PFSK-1 (cell line): ENCODE data around the gene NUP98.

Experiments
- FOXP2 ChIP-seq: optimal IDR thresholded peaks from 2 replicates; pipeline ENCODE3; 2011; ENCODE audit warnings: borderline replicate concordance, control low read depth, inconsistent platforms; ENCODE audit not compliant: insufficient read depth; ENCODE audit errors: extremely low read length, extremely low read depth
- POLR2AphosphoS5 ChIP-seq: IDR thresholded peaks from 2 replicates; pipeline ENCODE4 v1.6.1; 2012; ENCODE audit warnings: low read depth, mild to moderate bottlenecking, control low read depth, low read length, moderate library complexity
- SIN3A ChIP-seq: IDR thresholded peaks from 2 replicates; pipeline ENCODE4 v1.6.1; 2012; ENCODE audit warnings: mild to moderate bottlenecking, low read length, moderate library complexity, borderline replicate concordance; ENCODE audit not compliant: insufficient read depth
- TAF1 ChIP-seq: IDR thresholded peaks from 2 replicates; pipeline ENCODE4 v1.6.1; 2012; ENCODE audit warnings: low read length, control low read depth, borderline replicate concordance; ENCODE audit not compliant: insufficient read depth
- TF ChIP-seq, protein P1 (sequence below), 2 experiments: IDR thresholded peaks; 2 replicates each; pipeline versions ENCODE4 v1.6.1 to v1.8.0; 2011 to 2012; ENCODE audit warnings: low read depth in 2 of 2, low read length in 2 of 2, control low read depth in 1 of 2, inconsistent platforms in 1 of 2, mild to moderate bottlenecking in 1 of 2, moderate library complexity in 1 of 2; ENCODE audit not compliant: insufficient read depth in 1 of 2

Gene NUP98

DNA sequence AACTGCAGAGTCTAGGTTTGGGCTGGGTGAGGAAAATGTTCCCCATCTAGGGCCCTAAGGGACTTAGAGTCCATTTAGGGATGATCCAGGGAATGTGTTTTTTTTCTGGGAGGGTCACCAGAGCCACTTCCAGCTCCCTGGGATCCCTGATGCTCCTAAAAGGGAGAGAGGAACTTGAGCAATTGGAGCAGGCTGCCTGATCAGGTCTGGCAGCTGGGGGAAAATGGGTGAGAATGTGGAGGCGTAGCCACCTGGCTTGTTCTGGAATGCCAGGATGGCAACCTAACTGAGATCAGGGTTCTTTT, 12.2 kb upstream of the NUP98 start:
- no peak for TF ChIP-seq POLR2AphosphoS5
- TF ChIP-seq FOXP2, result no peak
- no peak for TF ChIP-seq TAF1
- TF ChIP-seq SIN3A, result no peak
- TF ChIP-seq, protein P1, sequence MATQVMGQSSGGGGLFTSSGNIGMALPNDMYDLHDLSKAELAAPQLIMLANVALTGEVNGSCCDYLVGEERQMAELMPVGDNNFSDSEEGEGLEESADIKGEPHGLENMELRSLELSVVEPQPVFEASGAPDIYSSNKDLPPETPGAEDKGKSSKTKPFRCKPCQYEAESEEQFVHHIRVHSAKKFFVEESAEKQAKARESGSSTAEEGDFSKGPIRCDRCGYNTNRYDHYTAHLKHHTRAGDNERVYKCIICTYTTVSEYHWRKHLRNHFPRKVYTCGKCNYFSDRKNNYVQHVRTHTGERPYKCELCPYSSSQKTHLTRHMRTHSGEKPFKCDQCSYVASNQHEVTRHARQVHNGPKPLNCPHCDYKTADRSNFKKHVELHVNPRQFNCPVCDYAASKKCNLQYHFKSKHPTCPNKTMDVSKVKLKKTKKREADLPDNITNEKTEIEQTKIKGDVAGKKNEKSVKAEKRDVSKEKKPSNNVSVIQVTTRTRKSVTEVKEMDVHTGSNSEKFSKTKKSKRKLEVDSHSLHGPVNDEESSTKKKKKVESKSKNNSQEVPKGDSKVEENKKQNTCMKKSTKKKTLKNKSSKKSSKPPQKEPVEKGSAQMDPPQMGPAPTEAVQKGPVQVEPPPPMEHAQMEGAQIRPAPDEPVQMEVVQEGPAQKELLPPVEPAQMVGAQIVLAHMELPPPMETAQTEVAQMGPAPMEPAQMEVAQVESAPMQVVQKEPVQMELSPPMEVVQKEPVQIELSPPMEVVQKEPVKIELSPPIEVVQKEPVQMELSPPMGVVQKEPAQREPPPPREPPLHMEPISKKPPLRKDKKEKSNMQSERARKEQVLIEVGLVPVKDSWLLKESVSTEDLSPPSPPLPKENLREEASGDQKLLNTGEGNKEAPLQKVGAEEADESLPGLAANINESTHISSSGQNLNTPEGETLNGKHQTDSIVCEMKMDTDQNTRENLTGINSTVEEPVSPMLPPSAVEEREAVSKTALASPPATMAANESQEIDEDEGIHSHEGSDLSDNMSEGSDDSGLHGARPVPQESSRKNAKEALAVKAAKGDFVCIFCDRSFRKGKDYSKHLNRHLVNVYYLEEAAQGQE (IDR thresholded peaks at IDR 0.05; ENCODE audit: insufficient read depth in 1 of 2, low read depth in 2 of 2, low read length in 2 of 2), result no peak

DNA sequence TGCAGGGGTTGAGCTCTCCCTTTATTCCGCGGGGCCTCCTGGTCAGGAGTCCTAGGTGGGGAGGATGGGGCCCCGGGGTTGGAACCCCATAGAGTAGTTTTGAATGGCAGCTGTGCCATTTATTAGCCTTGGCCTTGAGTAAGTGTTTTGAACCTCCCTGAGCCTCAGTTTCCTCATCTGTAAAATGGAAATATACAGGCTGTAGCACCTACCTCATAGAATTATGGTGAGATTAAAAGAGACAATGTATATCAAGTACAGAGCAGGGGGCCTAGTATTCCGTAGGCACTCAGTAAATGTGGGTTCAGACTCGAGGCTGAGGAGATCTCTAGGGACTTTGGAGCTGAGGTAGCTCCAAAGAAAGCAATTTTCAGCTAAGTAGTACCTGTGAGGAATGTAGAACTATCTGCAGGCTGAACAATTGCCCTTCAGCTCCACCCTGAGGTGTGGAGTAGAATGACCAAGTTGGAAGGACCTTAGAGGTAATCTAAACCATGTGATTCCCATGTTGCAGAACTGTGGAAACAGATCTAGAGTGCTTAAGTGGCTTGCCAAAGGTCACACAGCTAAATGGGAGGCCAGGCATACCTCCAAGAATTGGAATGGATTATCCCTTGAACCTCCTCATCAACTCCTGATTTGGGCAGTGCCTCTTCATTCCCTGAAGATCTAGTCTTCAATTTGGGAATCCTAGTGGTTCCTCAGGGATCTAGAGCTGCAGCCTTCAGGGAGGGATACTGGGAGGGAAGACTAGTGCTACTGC, 11.7 kb upstream of the NUP98 start:
- TF ChIP-seq TAF1 (0 out of 2 replicates have a peak, but pooled peaks have one; percentile 23), FOXP2 (no peak)

DNA sequence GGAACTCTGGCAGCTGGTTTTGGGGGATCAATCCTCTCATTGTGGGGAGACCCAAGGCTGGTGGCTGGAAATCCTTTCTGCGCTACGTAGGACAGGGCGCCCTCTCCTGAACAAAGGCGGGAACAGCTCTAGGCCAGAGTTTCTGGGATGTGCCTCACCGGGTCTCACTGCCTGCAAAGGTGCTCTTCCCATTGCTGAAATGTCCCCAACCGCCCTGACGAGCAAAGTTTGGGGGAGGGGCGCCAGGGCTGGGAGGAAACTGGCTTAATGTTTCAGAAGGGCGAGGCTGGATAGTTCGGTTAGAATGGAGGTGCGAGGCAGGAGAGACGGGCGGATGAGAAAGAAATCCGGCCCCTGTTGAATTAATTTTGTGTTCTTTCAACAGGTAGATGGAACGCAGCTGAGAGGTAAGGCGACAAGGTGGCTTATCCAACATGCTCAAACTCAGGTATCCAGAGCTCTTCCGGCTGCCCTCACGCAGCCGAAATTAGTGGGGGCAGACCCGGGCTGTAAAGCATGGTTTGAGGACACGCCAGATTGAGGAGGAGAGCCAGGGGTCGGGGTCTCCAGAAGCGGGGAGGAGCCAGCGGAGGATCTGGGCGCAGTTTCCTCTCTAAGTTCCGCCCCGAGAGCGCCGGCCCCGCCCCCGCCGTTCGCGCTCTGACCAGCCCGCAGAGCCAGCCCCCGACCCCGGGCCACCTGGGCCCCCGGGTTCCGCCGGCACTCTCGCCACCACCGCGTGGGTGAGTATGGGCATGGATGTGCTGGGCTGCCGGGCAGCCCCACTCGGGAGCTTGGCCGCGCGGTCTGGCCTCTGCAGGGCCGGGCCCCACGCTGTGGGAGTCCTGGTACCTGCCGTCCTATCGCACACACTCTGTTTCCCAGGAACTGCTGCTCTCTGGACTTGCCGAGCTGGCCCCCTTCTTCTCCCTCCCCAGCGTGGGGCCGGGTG, 10.8 kb upstream of the NUP98 start, which contains the start of gene PGAP2:
TSS of gene PGAP2 (plus strand) at position 652 of the 952 bp plus-strand sequence. CDS start 2,700 bp downstream, outside the sequence.
- TF ChIP-seq FOXP2 (no peak), POLR2AphosphoS5 (0 out of 2 replicates have a peak, but pooled peaks have one; percentile 45), SIN3A (no peak)
- TF ChIP-seq, protein P1 (IDR thresholded peaks at IDR 0.05; ENCODE audit: insufficient read depth in 1 of 2, low read depth in 2 of 2, low read length in 2 of 2), result no peak

DNA sequence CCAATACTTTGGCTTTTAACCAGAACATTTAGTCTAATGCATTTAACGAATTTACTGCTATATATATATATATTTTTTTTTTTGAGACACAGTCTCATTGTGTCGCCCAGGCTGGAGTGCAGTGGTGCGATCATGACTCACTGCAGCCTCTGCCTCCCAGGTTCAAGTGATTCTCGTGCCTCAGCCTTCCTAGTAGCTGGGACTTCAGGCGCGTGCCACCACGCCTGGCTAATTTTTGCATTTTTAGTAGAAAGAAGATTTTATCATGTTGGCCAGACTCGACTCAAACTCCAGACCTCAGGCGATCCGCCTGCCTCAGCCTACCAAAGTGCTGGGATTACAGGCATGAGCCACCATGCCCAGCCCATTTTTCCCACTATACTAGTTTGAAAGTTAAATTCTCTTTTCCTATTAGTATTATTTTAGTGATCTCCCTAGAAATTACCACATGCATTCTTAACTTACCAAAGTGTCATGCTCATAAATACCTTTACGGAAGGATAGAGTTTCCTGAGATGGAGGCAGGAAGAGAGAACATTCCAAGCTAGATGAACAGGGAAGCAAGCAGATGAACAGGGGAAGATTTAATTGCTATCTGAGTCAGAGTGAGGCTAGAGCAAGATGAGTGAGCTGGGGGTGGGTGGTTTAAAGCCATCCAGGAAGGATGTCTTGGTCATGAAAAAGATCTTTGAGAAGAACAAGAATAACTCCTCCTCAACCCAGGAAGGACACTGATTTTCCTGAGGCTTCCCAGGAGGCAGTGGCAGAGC, 6.6 kb upstream of the NUP98 start:
- no peak for TF ChIP-seq POLR2AphosphoS5
- no peak for TF ChIP-seq FOXP2
- TF ChIP-seq TAF1, result no peak
- TF ChIP-seq, protein P1 (IDR thresholded peaks at IDR 0.05; ENCODE audit: insufficient read depth in 1 of 2, low read depth in 2 of 2, low read length in 2 of 2), result no peak
- no peak for TF ChIP-seq SIN3A
